ENCODE data around the gene KCNS1.
"Not testable (repeated sequence)": the region's sequence is repeated elsewhere in the genome, so short reads cannot be mapped to it uniquely, and the experiment has no call there.

Gene KCNS1, protein sequence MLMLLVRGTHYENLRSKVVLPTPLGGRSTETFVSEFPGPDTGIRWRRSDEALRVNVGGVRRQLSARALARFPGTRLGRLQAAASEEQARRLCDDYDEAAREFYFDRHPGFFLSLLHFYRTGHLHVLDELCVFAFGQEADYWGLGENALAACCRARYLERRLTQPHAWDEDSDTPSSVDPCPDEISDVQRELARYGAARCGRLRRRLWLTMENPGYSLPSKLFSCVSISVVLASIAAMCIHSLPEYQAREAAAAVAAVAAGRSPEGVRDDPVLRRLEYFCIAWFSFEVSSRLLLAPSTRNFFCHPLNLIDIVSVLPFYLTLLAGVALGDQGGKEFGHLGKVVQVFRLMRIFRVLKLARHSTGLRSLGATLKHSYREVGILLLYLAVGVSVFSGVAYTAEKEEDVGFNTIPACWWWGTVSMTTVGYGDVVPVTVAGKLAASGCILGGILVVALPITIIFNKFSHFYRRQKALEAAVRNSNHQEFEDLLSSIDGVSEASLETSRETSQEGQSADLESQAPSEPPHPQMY

DNA sequence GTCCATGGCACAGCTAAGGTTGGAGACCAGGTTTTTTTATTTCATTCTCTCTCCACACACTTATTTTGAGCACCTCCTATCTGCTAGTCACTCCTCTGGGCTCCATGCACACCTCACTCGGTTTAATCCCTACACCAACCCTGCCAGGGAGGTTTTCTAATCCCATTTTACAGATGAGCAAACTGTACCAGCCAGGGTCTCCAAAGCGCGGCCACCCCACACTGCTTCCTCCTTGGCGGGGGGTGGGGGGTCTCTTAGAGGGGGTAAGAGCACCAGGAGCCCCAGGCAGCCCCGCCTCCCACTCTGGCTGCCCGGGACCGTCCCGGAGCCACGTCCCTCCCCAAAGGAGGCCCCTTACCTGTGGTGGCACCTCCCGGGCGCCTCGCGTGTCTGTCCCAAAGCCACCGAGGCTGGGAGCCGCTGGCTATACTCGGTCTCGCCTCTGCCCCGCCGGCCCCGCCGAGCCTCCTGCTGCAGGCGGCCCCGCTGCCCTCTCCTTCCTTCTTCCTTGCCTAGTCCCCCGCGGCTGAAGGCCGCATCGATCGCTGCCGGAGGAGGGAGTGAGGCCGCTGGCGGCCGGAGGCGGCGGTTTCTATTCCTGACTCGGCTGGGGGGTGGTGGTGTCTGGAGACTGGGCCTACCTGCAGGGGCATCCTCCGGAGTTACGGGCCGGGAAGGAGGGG, at the start of gene KCNS1:
TSS of gene KCNS1 (minus strand) at position 565 of the 683 bp plus-strand sequence. CDS start 1,891 bp downstream, outside the sequence.
- H3K4me1 Mint-ChIP-seq = peaks cover 17 to 27% of the 10 kb centered on the region in 2 donors
- H3K27me3 Mint-ChIP-seq = peaks cover 41 to 66% of the 10 kb centered on the region in 2 donors
- no peaks in the 10 kb centered on the region for H3K9me3 Mint-ChIP-seq
- peaks cover 4 to 6% of the 10 kb centered on the region in 2 donors for H3K36me3 Mint-ChIP-seq
- ATAC-seq (replicated peaks) (peak; percentile 17 to 32), DNase-seq (no peak)
- H3K27ac Mint-ChIP-seq = no peak within 1 kb of the TSS
- H3K4me3 Mint-ChIP-seq = peak within 1 kb of the TSS; percentile 28 to 48

DNA sequence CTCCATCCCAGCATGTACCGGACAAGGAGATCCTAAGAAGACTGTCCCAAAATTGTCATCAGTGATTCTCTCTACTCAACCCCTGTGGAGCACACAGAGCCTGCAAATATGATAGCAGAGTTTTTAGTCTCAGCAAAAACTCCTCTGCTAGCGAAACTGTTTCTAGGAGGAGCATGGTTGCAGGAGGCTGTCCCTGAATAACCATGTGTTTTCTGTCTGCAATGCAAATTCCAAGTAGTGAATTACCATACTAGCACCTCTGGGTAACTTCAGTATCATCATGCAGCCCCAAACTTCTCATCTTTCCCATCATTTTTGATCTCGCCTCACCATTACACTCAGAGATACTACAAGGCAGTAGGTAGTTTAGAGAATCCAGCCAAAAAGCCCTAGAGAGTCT, 48.1 kb upstream of the KCNS1 start:
- no peak for DNase-seq
- Mint-ChIP-seq H3K27me3 (peaks cover 30 to 65% of the 10 kb centered on the region in 2 donors), H3K4me3 (no peak overlapping the region), H3K4me1 (peaks cover 7 to 10% of the 10 kb centered on the region in 2 donors), H3K9me3 (no peaks in the 10 kb centered on the region), H3K27ac (no peak overlapping the region), H3K36me3 (no peaks in the 10 kb centered on the region)
- ATAC-seq (replicated peaks) = no peak

DNA sequence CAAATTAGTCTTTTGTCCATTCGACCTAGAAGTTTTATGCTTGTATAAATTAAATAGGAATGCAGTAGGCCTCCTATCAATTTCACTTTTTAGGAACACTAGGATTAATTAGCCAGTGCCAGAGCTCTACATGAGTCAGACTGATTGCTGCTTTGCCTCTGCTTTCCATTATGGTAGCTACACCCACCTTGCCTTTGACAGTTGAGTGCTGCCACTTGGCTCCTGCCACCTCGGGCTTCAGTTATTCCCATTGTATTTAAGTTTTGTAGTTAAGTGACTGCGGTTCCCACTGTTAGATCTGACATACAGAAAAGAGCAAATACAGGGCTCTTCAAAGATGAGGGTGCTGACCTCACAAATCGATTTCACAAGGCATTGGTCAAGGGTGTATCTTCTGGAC, 39.9 kb upstream of the KCNS1 start:
- Mint-ChIP-seq H3K4me1 (no peaks in the 10 kb centered on the region), H3K36me3 (no peaks in the 10 kb centered on the region), H3K9me3 (no peaks in the 10 kb centered on the region), H3K27me3 (peaks cover 12 to 19% of the 10 kb centered on the region in 2 donors), H3K4me3 (no peak overlapping the region), H3K27ac (no peak overlapping the region)
- ATAC-seq (replicated peaks) (no peak), DNase-seq (no peak)

DNA sequence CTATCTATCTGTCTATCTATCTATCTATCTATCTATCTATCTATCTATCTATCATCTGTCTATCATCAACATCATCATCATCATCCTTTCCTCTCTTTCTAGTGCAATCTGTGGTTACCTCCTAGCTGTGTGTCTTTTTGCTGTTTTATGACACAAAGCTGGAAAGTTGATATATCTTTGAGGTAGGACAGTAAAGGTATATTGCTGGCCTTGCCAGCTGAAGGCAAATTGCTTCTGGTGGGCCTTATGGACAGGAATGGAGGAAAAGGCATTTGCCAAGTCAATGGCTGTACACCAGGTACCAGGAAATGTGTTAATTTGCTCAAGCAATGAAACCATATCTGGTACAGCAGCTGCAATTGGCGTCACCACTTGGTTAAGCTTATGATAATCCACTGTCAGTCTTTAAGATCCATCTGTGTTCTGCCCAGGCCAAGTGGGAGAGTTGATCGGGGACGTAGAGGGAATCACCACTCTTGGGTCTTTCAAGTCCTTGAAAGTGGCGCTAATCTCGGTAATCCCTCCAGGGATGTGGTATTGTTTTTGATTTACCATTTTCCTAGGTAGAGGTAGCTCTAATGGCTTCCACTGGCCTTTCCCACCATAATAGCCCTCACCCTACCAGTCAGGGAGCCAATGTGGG, 38.9 kb upstream of the KCNS1 start:
- not testable (repeated sequence) for H3K4me1 Mint-ChIP-seq; H3K4me3 Mint-ChIP-seq; H3K27ac Mint-ChIP-seq; DNase-seq; ATAC-seq (replicated peaks); H3K9me3 Mint-ChIP-seq; H3K36me3 Mint-ChIP-seq
- H3K27me3 Mint-ChIP-seq = peaks cover 16% of the 10 kb centered on the region in 2 donors

DNA sequence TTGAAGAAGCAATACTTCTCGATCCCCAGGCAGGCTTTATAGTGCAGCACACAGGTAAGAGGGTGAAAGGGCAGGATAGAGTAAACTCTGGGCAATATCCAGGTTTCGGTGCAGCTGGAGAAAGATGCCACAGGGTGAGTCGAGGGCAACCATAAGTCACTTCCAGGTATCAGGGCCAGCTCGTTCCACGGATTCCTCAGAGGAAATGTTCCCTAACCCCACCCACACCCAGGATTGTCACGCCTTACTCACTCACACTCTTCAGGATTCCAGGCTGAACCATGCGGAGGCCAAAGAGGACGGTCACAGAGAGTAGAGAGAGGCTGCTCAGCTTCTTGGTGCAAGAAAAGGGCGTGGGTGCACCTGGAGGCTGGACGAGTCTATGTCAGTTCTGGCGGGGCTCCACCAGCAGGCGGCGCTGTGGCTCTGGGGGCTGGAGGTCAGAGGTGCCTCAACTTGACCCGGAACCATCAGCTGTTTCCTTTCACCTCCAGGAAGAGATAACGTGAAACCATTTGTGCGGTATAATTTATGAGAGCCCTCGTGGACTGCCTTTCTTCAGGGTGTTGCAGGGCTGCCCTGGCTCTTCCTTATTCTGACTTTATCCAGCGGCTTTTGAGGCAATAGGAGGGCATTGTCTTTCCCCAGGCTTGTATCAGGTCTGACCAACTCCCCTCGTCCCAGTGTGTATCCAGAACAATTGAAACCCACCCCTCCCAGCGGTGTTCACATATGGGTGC, 37.8 kb upstream of the KCNS1 start:
- no peak overlapping the region for H3K27ac Mint-ChIP-seq
- H3K36me3 Mint-ChIP-seq = peaks cover 0 to 2% of the 10 kb centered on the region in 2 donors
- ATAC-seq (replicated peaks) (peak; percentile 86 to 92), DNase-seq (peak; percentile 55)
- H3K4me1 Mint-ChIP-seq = no peaks in the 10 kb centered on the region
- peaks cover 15 to 16% of the 10 kb centered on the region in 2 donors for H3K27me3 Mint-ChIP-seq
- no peak overlapping the region for H3K4me3 Mint-ChIP-seq
- peaks cover 0 to 2% of the 10 kb centered on the region in 2 donors for H3K9me3 Mint-ChIP-seq

DNA sequence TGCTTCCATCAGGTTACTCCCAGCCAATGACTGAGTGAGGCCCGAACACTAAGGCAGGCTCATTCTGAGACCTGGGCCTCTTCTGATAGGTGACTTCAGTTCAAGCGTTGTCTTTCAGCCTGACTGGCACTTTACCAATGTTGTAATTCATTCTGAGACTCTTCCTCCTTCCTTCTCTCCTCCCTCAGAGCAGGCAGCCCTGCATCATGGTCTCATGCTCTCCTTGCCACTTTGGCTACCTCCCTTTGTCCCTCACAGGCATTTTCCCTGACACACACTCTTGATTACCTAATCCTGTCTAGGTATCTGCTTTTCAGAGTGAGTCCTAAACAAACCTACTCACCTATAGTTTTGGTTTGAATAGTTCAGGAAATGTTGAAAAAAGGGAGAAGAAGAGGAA, 36.0 kb upstream of the KCNS1 start:
- H3K4me3 Mint-ChIP-seq = no peak overlapping the region
- ATAC-seq (replicated peaks) (no peak), DNase-seq (no peak)
- H3K9me3 Mint-ChIP-seq = peaks cover 0 to 2% of the 10 kb centered on the region in 2 donors
- peaks cover 26% of the 10 kb centered on the region in 2 donors for H3K27me3 Mint-ChIP-seq
- peaks cover 0 to 2% of the 10 kb centered on the region in 2 donors for H3K36me3 Mint-ChIP-seq
- no peaks in the 10 kb centered on the region for H3K4me1 Mint-ChIP-seq
- H3K27ac Mint-ChIP-seq = no peak overlapping the region

DNA sequence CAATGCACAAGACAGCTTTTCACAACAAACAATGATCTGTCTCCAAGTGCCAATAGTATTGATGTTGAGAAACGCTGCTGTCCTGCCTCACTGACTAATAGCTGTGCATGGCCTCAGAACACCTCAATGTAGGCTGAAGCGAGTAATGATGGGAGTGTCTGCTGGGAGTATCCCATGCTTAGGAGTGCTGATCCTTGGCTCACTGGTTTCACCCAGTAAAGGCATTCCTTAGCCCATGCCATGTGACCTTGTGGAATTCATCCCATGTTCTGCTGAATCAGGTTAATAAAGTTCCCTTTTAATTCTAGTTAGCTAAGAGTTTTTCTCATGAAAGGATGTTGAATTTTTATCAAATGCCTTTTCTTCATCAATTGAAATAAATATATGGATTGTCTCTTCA, 27.2 kb upstream of the KCNS1 start:
- Mint-ChIP-seq H3K36me3 (peaks cover 0 to 3% of the 10 kb centered on the region in 2 donors), H3K4me1 (no peaks in the 10 kb centered on the region), H3K27me3 (peaks cover 54 to 69% of the 10 kb centered on the region in 2 donors), H3K27ac (no peak overlapping the region), H3K4me3 (no peak overlapping the region), H3K9me3 (peaks cover 0 to 4% of the 10 kb centered on the region in 2 donors)
- ATAC-seq (replicated peaks) (no peak), DNase-seq (no peak)

DNA sequence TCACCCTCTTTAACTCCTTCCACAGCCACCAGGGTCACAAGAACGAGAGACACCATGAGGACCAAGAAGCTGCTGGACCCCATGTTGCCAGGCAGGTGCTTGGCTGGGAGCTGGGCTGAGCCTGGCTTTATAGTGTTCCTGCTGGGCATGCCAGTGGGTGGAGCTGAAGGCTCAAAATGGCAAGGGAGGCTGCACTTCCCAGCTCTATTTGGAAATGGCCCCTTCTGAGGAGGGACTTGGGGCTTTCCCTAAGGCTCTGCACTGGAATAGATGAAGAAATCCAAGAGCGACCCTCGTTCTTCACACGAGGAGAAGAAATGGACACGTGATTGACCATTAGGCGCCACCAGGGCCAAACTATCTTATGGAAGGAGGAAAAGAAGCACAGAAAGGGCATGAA, 23.4 kb upstream of the KCNS1 start, which contains the start of gene WFDC12:
TSS of gene WFDC12 (minus strand) at position 101 of the 400 bp plus-strand sequence. CDS start at position 83, 18 bp downstream.
- Mint-ChIP-seq H3K4me3 (no peak within 1 kb of the TSS), H3K27ac (no peak within 1 kb of the TSS), H3K36me3 (peaks cover 0 to 3% of the 10 kb centered on the region in 2 donors), H3K9me3 (peaks cover 0 to 4% of the 10 kb centered on the region in 2 donors), H3K4me1 (no peaks in the 10 kb centered on the region), H3K27me3 (peaks cover 30 to 63% of the 10 kb centered on the region in 2 donors)
- no peak for ATAC-seq (replicated peaks)
- no peak for DNase-seq

DNA sequence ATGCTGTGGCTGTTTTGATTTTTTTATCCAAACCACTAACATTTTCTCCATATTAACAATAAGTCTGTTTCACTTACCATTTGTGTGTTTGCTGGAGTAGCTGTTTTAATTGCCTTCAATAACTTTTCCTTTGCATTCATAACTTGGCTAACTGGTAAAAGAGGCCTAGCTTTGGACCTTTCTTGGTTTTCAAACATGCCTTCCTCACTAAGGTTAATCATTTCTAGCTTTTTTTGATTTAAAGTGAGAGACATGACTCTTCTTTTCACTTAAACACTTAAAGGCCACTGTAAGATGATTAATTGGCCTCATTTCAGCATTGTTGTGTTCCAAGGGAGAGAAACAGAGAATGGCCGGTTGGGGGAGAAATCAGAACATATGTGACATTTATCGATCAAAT, 20.5 kb upstream of the KCNS1 start:
- Mint-ChIP-seq H3K27me3 (peaks cover 34 to 59% of the 10 kb centered on the region in 2 donors), H3K4me3 (no peak overlapping the region), H3K27ac (no peak overlapping the region), H3K9me3 (peaks cover 0 to 4% of the 10 kb centered on the region in 2 donors), H3K4me1 (peaks cover 0 to 2% of the 10 kb centered on the region in 2 donors), H3K36me3 (peaks cover 0 to 3% of the 10 kb centered on the region in 2 donors)
- ATAC-seq (replicated peaks) (no peak), DNase-seq (no peak)

DNA sequence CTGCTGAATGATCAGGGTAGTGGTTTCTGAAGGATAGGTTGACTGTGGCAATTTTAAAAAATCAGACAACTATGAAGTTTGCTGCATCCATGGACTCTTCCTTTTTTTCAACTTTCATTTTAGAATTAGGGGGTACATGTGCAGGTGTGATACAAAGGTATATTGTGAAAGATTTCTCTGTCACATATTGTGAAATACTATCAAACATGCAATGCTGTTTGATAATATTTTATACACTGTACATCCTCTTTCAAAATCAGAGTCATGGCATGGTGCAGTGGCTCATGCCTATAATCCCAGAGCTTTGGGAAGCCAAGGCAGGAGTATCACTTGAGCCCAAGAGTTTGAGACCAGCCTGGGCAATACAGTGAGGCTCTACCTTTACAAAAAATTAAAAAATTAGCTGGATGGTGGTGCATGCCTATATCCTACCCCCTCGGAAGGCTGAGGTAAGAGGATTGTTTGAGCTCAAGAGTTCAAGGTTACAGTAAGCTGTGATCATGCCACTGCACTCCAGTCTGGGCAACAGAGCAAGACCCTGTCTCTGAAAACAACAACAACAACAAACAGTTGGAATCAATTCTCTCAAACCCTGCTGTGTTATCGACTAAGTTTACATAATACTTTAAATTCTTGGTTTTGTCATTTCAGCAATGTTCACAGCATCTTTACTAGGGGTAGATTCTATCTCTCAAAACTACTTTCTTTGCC, 18.8 kb upstream of the KCNS1 start:
- H3K36me3 Mint-ChIP-seq = peaks cover 0 to 3% of the 10 kb centered on the region in 2 donors

DNA sequence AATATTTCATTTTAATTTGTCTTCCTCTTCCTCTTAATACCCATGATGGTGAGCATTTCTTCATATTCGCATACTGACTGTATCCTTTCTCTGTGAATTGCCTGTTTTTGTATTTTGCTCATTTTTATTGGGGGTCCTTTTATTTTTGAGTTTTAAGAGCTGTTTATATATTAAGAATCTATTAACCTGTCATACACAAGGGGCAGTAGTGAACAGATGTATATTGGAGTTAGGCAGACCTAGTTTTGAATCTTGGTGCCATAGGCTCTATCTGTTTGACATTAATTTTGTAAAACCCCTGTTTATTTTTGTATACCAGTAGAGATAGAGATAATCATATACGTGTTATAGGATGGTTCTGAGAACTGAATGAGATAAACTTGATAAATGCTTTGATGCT, 17.1 kb upstream of the KCNS1 start:
- no peak for ATAC-seq (replicated peaks)
- no peak for DNase-seq
- Mint-ChIP-seq H3K4me3 (no peak overlapping the region), H3K36me3 (no peaks in the 10 kb centered on the region), H3K9me3 (no peaks in the 10 kb centered on the region), H3K27me3 (peaks cover 28 to 58% of the 10 kb centered on the region in 2 donors), H3K4me1 (peaks cover 6 to 10% of the 10 kb centered on the region in 2 donors), H3K27ac (no peak overlapping the region)

More for the DNA sequence above, 18.8 kb upstream of the KCNS1 start:
- peaks cover 6% of the 10 kb centered on the region in 2 donors for H3K4me1 Mint-ChIP-seq
- ATAC-seq (replicated peaks) (no peak), DNase-seq (no peak)
- peaks cover 29 to 63% of the 10 kb centered on the region in 2 donors for H3K27me3 Mint-ChIP-seq
- no peak overlapping the region for H3K4me3 Mint-ChIP-seq
- H3K9me3 Mint-ChIP-seq = peaks cover 0 to 4% of the 10 kb centered on the region in 2 donors
- H3K27ac Mint-ChIP-seq = no peak overlapping the region

DNA sequence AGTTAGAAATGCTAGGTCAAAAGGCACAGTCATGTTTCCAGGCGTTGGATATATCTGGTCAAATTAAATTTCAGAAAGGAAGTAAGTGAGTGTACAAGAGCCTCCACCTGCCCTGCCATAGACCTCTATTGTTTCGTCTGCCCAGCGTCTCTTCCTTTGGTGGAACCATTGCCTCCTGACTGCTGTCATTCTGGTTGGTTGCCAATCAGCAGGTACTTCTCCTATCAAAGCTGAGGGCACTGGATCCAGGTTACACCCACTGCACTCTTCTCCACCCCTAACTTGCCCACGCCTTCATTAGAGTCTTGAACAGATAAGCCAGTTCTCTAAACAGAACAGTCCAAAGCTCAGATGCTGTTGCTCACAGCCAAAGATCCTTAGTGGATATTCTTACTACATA, 16.7 kb upstream of the KCNS1 start:
- ATAC-seq (replicated peaks) (no peak), DNase-seq (no peak)
- H3K9me3 Mint-ChIP-seq = no peaks in the 10 kb centered on the region
- H3K36me3 Mint-ChIP-seq = no peaks in the 10 kb centered on the region
- H3K4me3 Mint-ChIP-seq = no peak overlapping the region
- peaks cover 6 to 10% of the 10 kb centered on the region in 2 donors for H3K4me1 Mint-ChIP-seq
- H3K27me3 Mint-ChIP-seq = peaks cover 30 to 57% of the 10 kb centered on the region in 2 donors
- H3K27ac Mint-ChIP-seq = no peak overlapping the region

DNA sequence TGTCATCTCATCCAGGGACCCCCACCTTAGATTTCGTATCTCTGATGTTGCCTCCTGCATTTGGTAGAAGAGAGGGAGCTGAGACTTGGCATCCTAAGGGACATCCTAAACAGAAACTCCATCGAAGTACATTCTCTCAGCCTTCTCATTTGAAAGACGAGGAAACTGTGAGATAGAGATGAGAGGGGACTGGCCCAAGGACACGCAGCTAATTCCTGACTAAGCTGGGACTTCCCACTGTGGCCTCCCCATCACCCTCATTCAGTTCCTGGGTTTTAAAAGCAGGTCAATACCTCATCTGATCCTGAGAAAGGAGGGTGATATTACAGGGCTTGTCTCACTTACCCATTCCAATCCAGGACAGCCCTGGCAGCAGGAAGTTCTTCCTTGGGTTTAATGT, 14.9 kb upstream of the KCNS1 start:
- no peak overlapping the region for H3K27ac Mint-ChIP-seq
- DNase-seq (no peak), ATAC-seq (replicated peaks) (no peak)
- H3K36me3 Mint-ChIP-seq = no peaks in the 10 kb centered on the region
- no peak overlapping the region for H3K4me3 Mint-ChIP-seq
- peaks cover 32 to 45% of the 10 kb centered on the region in 2 donors for H3K27me3 Mint-ChIP-seq
- H3K4me1 Mint-ChIP-seq = peaks cover 6 to 10% of the 10 kb centered on the region in 2 donors
- H3K9me3 Mint-ChIP-seq = no peaks in the 10 kb centered on the region
